Posterior vena cava (tissue), 2 donors: Measurements from ENCODE around the gene CDKL4. TPM values are rescaled to one million over a fixed set of nuclear protein-coding genes. Genes with fewer than 3 reads are reported as not detected.

Experiments used
- total RNA-seq, 2 donors: library from RNA; stranded (reverse); fragmentation: NEBNext Ultra II Directional; extraction: Animal tissue kit (Norgen Biotek cat#: 25700); gene quantifications; one replicate each; pipeline ENCODE4 v1.2.1, GENCODE V29; 2021
- donor health status: DM: yes; HTN: yes; CAD: no.
- donor health status: DM: yes; HTN: yes; CAD: no.

The CDKL4 gene
- total RNA-seq, 2 donors from 2014 or later, result 0.46 to 1.2 TPM

Other genes with a start within 250 kb of the CDKL4 start
- 10 to 100 TPM; 33.8 to 48.1 TPM for gene SOS1, start 122.9 kb downstream of the CDKL4 start, total RNA-seq
- gene MAP4K3, start 193.3 kb upstream of the CDKL4 start, total RNA-seq, result 10 to 100 TPM; 24.7 to 47.4 TPM